Subcutaneous adipose tissue (tissue), 4 donors: ENCODE measurements around the gene IPCEF1. TPM values are rescaled to one million over a fixed set of nuclear protein-coding genes. Genes with fewer than 3 reads are reported as not detected.

Experiments used
- total RNA-seq, 4 donors: library from RNA; depleted of rRNA; stranded (reverse); fragments of >200 nt; gene quantifications; one replicate each; pipeline ENCODE4 v1.1.0, GENCODE V29; 2016
- TF ChIP-seq, protein P1 (sequence below): fragments of 450-650 bp; IDR thresholded peaks from one replicate; pipeline ENCODE4 v1.5.1; 2016; ENCODE audit warnings: low read depth, mild to moderate bottlenecking, control low read depth, antibody characterized with exemption, moderate library complexity

Gene IPCEF1
- total RNA-seq, 4 donors from 2014 or later: 0.82 to 2.9 (median 1.5) TPM

DNA sequence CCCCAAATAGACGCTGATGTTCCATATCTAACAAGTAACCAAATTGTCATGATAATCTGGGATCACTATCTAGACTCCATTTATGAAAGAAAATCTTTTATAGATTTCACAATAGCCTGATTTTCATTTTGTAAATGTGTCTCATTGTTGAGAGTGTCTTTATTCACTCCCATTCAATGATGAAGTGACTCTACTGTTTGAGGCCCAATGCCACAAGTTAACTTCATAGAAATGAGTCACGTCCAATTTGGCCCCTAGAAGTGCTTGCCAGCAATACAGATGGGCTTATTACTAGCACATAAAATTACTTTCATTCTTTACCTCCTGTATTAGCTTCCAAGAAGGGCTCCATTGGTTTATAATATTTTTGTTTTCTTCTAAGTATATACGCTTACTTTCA, 6.3 kb downstream of the IPCEF1 start:
- TF ChIP-seq, protein P1, sequence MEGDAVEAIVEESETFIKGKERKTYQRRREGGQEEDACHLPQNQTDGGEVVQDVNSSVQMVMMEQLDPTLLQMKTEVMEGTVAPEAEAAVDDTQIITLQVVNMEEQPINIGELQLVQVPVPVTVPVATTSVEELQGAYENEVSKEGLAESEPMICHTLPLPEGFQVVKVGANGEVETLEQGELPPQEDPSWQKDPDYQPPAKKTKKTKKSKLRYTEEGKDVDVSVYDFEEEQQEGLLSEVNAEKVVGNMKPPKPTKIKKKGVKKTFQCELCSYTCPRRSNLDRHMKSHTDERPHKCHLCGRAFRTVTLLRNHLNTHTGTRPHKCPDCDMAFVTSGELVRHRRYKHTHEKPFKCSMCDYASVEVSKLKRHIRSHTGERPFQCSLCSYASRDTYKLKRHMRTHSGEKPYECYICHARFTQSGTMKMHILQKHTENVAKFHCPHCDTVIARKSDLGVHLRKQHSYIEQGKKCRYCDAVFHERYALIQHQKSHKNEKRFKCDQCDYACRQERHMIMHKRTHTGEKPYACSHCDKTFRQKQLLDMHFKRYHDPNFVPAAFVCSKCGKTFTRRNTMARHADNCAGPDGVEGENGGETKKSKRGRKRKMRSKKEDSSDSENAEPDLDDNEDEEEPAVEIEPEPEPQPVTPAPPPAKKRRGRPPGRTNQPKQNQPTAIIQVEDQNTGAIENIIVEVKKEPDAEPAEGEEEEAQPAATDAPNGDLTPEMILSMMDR: no peak

DNA sequence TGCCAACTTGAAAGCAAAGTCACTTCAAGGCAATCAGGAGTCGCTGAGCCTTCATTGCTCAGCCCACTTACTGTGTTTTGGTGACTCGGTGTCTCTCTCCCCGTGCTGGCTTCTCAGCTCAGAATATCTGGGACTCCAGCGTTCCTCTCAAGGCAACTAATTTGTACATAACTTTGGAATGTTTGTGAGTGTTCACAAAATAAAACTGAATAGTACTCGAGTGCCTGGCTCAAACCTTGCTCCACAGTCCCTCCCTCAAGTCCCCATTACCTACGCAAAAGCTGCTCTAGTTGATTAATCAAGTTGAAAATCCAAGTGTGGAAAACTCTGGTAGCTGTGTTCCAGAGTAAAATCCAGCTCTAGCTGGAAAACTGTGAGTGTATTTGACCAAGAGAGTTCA, 8.6 kb downstream of the IPCEF1 start:
- TF ChIP-seq, protein P1: no peak

DNA sequence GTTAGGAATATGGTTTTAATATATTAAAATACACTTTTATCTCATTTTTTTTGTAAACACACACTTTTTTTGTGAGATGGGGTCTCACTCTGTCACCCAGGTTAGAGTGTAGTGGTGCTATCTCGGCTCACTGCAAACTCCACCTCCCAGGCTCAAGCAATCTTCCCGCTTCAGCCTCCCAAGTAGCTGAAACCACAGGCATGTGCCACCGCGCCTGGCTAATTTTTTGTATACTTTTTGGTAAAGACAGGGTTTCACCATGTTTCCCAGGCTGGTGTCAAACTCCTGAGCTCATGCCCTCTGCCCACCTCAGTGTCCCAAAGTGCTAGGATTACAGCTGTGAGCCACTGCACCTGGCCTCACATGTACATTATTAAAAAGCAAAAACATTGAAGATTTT, 10.8 kb downstream of the IPCEF1 start:
- TF ChIP-seq, protein P1: no peak

DNA sequence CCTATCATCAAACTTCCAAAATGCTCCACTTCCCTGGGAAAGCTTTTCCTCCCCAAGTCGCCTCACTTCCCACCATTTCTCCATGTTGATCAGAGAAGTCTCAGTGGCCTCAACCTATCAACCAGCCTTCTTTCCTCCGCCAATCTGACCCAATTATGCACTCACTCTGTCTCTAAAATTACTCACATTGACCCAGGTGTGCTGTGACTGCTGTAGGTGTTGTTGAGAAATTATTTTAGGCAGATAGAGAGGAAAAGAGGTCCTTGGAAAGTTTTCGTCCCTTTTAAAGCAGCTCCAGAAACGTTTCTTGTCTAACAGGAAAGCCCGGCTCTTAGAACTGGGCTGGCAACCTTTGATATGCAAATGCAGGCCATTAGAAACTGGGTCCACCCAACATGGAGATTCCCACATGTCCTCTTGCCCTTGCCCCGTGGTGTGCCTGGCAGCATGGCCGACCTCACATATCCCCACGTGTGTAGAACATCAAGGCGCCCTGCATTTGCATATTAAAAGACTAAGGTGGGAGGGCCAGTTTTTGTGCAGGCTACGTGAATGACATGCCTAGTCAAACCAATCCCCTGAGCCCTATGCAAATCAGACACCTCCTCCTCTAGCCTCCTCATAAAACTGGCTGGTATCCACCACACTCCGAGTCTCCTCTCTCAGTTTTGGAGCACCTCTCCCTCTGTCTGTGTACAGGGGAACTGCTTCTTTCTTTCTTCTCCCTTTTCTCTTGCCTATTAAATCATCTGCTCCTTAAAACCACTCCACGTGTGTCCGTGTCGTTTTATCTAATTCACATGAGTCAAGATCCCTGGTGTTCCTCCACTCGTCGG, 12.9 kb downstream of the IPCEF1 start:
- TF ChIP-seq, protein P1: no peak

DNA sequence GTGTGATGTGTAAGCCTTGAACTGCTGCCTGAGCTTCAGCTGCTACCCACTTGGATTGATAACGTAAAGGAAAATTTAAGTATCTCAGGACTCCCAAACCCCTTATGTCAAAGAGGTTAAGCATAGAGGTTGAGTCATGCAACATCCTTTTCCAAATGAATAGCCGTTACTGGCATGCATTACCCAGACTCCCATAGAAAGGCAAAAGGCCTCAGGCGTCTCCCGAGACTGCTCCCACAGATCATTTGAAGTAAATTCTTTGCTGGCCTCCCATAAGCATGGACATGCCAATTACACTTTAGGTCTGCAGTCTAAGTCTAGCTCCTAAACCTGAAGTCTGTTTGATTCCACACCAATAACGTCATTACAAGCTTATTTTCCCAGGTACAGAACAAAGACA, 14.7 kb downstream of the IPCEF1 start:
- TF ChIP-seq, protein P1: no peak

DNA sequence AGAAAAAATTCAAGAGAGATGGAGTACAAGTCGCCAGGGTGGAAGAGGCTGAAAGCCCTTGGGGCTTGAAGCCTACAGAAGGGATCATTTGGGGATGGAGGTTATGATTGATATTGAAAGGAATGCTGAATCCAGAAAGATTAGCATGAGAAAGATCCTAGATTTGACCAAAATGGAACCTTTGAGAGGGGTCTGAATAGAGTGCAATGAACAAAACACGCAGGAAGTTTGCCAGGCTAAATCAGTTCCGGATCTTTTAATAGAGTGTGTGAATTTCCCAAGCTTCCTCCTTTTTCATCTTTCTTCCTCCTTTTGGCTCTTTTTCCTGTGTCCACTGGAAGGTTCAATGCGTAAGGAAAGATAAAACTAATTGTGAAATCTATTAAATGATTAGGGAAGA, 15.3 kb downstream of the IPCEF1 start:
- TF ChIP-seq, protein P1: no peak

DNA sequence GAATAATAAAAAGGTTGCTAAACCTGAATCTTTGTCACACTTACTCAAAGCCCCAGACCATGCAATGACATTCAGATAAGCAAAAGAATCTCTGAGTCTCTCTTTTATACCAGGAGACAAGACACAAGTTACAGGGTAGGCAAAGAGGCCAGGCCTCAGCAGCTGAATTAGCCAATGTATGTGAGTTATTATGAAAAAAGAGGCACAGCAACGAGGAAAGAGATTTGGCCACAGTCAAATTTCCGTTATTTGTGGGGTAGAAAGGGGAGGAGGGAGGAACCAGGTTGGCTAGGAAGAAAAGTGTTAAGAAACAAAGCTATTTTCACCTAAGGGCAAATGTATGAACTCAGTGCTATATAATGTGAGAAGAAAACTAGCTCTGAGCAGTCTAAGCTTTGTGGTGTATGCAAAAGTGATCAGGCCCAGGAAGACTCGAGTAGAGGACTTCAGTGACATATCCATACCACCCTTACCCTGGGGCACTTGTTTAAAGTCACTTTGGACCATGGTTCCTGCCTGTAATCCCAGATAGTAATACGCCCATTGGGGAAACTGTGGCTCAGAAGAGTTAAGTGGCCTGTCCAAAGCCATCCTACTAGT, 19.1 kb downstream of the IPCEF1 start:
- TF ChIP-seq, protein P1: no peak
